Mesendoderm (in vitro differentiated cells): ENCODE results near the gene ACOX3.

Experiments
- DNase-seq: peaks from one replicate; pipeline ENCODE4 v3.0.0; 2013
- H2AK5ac ChIP-seq: 2 replicates; pipeline ENCODE4 v1.6.1; 2013; ENCODE audit warnings: low read length, inconsistent platforms
- H2BK120ac ChIP-seq: 2 replicates; pipeline ENCODE4 v1.6.1; 2013; ENCODE audit warnings: low read depth, mild to moderate bottlenecking, low read length, moderate library complexity, mixed read lengths
- H2BK15ac ChIP-seq: replicated peaks from 2 replicates; pipeline ENCODE4 v1.6.1; 2013; ENCODE audit warnings: low read depth, mild to moderate bottlenecking, moderate library complexity
- H2BK5ac ChIP-seq: 2 replicates; pipeline ENCODE4 v1.6.1; 2013; ENCODE audit warnings: low read length, inconsistent platforms
- H3K18ac ChIP-seq: 2 replicates; pipeline ENCODE4 v1.6.1; 2013; ENCODE audit warnings: mild to moderate bottlenecking, low read length, mixed read lengths
- H3K23ac ChIP-seq: one replicate; pipeline ENCODE4 v1.6.1; 2013; ENCODE audit warnings: low read length
- H3K27ac ChIP-seq: 2 replicates; pipeline ENCODE4 v1.5.1; 2013; ENCODE audit warnings: low read depth, mild to moderate bottlenecking, inconsistent platforms, low read length, moderate library complexity
- H3K27me3 ChIP-seq: 2 replicates; pipeline ENCODE4 v1.6.1; 2013; ENCODE audit warnings: low read length, control low read depth, mild to moderate bottlenecking, inconsistent platforms; ENCODE audit not compliant: insufficient read depth, poor library complexity
- H3K36me3 ChIP-seq: 2 replicates; pipeline ENCODE4 v1.6.1; 2013; ENCODE audit warnings: low read length, inconsistent platforms; ENCODE audit not compliant: control insufficient read depth, insufficient read depth
- H3K4ac ChIP-seq: one replicate; pipeline ENCODE4 v1.6.1; 2013; ENCODE audit warnings: low read depth, mild to moderate bottlenecking, low read length, moderate library complexity
- H3K4me1 ChIP-seq: 2 replicates; pipeline ENCODE4 v1.6.1; 2013; ENCODE audit warnings: low read depth, low read length, inconsistent platforms; ENCODE audit not compliant: control insufficient read depth
- H3K4me2 ChIP-seq: 2 replicates; pipeline ENCODE4 v1.6.1; 2013; ENCODE audit warnings: low read length
- H3K4me3 ChIP-seq: 2 replicates; pipeline ENCODE4 v1.5.1; 2013; ENCODE audit warnings: mild to moderate bottlenecking, low read length
- H3K56ac ChIP-seq: one replicate; pipeline ENCODE4 v1.6.1; 2013; ENCODE audit warnings: low read length
- H3K79me1 ChIP-seq: 2 replicates; pipeline ENCODE4 v1.6.1; 2013; ENCODE audit warnings: low read length, inconsistent platforms
- H3K79me2 ChIP-seq: 2 replicates; pipeline ENCODE4 v1.6.1; 2013; ENCODE audit warnings: mild to moderate bottlenecking, low read length; ENCODE audit not compliant: control insufficient read depth, insufficient read depth
- H3K9ac ChIP-seq: 2 replicates; pipeline ENCODE4 v1.6.1; 2013; ENCODE audit warnings: low read length, inconsistent platforms
- H4K5ac ChIP-seq: one replicate; pipeline ENCODE4 v1.6.1; 2013; ENCODE audit warnings: low read length
- H4K8ac ChIP-seq: one replicate; pipeline ENCODE4 v1.6.1; 2013; ENCODE audit warnings: low read depth, mild to moderate bottlenecking, control low read depth, low read length, moderate library complexity
- WGBS: extraction: QIAGEN DNeasy Blood & Tissue Kit; methylation state at CpG from one replicate; pipeline ENCODE4 v1.1.7; 2013; ENCODE audit warnings: low lambda C conversion rate, missing lambda C conversion rate; ENCODE audit not compliant: insufficient coverage; ENCODE audit errors: extremely low coverage; 5-methylcytosine and 5-hydroxymethylcytosine counted together

Gene ACOX3

DNA sequence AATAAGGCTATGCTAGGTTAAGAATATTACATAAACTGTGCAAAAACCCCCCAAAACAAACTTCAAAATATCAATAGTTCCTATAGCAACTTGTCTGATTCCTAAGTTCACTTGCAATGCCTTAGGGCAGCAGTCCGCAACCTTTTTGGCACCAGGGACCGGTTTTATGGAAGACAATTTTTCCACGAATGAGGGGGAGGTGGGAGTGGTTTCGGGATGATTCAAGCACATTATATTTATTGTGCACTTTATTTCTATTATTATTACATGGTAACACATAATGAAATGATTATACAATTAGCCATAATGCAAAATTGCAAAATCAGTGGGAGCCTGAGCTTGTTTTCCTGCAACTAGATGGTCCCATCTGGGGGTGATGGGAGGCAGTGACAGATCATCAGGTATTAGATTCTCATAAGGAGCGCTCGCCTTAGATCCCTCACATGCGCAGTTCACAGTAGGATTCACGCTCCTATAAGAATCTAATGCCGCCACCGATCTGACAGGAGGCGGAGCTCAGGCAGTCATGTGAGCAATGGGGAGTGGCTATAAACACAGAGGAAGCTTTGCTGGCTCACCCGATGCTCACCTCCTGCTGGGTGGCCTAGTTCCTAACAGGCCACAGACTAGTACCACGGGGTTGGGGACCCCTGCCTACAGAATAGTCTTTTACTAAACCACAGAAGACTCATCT lies 39.7 kb downstream of the ACOX3 start:
- Histone ChIP-seq H3K27me3 (no peaks in the 10 kb centered on the region), H3K23ac (no peak overlapping the region), H3K36me3 (no peaks in the 10 kb centered on the region), H2BK5ac (no peak overlapping the region), H4K8ac (no peak overlapping the region), H3K4me3 (no peak overlapping the region), H2BK15ac (no peak overlapping the region), H2AK5ac (no peak overlapping the region), H3K56ac (no peak overlapping the region), H3K27ac (no peak overlapping the region), H3K4me1 (peaks cover 4% of the 10 kb centered on the region), H3K4ac (no peak overlapping the region), H4K5ac (no peak overlapping the region), H3K4me2 (no peak overlapping the region), H3K18ac (no peak overlapping the region), H3K79me2 (no peaks in the 10 kb centered on the region), H3K79me1 (no peaks in the 10 kb centered on the region), H3K9ac (no peak overlapping the region), H2BK120ac (no peak overlapping the region)
- no CpG with 5 or more reads among the region's 13 CpGs for WGBS
- peak; percentile 25 for DNase-seq

DNA sequence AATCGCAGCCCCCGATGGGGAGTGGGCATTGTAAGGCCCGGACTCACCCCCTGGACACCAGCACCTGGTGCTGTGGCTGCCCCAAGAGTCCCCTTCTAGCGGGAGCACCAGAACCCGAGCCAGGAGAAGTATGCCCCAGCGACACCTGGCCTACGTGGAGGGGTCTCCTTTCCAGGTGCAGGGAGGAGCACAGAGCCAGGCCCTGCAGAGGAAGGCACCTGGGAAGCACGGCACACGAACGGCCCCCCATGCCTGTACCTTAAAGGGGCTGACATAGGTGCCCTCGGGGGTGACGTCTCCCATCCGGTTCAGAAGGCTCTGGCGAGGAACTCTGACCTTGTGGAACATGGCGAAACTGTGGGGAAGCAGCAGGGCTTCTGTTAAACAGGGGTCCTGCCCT lies 41.2 kb downstream of the ACOX3 start:
- Histone ChIP-seq H3K79me2 (no peaks in the 10 kb centered on the region), H3K56ac (no peak overlapping the region), H4K8ac (no peak overlapping the region), H3K4me3 (no peak overlapping the region), H2BK120ac (no peak overlapping the region), H3K27me3 (no peaks in the 10 kb centered on the region), H3K18ac (no peak overlapping the region), H3K79me1 (no peaks in the 10 kb centered on the region), H2AK5ac (no peak overlapping the region), H3K4ac (no peak overlapping the region), H3K23ac (no peak overlapping the region), H4K5ac (no peak overlapping the region), H3K4me1 (peaks cover 4% of the 10 kb centered on the region), H2BK5ac (no peak overlapping the region), H3K27ac (no peak overlapping the region), H3K36me3 (peaks cover 2% of the 10 kb centered on the region), H3K4me2 (no peak overlapping the region), H2BK15ac (no peak overlapping the region), H3K9ac (no peak overlapping the region)
- DNase-seq = no peak
- no CpG with 5 or more reads among the region's 15 CpGs for WGBS

DNA sequence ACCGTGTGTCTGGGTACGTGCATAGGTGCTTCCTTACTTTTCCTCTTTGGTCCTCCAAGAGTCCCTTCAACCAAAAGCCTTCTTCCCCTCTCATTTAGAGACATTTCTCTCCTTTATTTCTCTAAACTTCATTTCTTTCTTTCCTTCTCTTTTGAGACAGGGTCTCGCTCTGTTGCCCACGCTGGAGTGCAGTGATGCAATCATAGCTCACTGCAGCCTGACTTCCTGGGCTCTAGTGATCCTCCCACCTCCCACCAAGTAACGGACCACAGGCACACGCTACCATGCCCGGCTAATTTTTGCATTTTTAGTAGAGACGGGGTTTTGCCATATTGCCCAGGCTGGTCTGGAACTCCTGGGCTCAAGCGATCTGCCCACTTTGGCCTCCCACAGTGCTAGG lies 42.2 kb downstream of the ACOX3 start:
- H3K36me3 ChIP-seq = peaks cover 2% of the 10 kb centered on the region

DNA sequence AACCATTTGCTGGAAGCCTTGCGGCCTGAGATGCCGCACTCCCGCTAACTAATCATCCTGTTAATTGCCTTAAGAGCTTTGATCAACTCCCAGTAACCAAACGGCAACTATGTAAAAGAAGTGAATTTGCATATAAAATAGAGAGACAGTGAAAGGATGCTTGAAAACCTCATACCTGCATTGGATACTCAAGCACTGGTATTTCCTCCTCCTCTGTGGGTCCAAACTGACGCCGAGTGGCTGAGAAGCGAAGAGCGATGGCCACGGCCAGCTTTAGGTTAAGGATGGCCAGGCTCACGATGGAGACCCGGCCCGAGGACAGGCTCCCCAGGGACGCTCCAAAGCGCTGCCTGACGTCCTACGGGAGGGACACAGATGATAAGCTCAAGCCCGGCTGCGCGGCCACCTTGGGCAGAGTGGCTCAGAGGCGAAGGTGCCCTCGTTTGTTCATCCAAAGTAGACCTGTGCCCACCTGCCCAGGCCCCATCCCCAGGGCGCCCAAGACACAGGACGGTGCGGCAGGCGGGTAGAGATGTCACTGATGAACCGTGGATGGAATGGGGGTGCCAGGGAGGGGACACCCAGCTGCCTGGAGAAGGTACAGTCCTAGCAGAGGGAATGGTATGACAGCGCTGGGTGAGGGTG lies 43.6 kb downstream of the ACOX3 start:
- Histone ChIP-seq H2AK5ac (no peak overlapping the region), H3K79me1 (no peaks in the 10 kb centered on the region), H4K8ac (no peak overlapping the region), H3K56ac (no peak overlapping the region), H3K4me1 (peaks cover 4% of the 10 kb centered on the region), H3K23ac (no peak overlapping the region), H2BK15ac (no peak overlapping the region), H3K18ac (no peak overlapping the region), H3K27me3 (no peaks in the 10 kb centered on the region), H2BK120ac (no peak overlapping the region), H3K79me2 (no peaks in the 10 kb centered on the region), H4K5ac (no peak overlapping the region), H3K36me3 (peaks cover 2% of the 10 kb centered on the region), H2BK5ac (no peak overlapping the region), H3K4me2 (no peak overlapping the region), H3K9ac (no peak overlapping the region), H3K27ac (no peak overlapping the region), H3K4me3 (no peak overlapping the region), H3K4ac (no peak overlapping the region)
- no CpG with 5 or more reads among the region's 27 CpGs for WGBS
- DNase-seq = no peak

More for the DNA sequence above, 42.2 kb downstream of the ACOX3 start:
- no peak overlapping the region for H2BK15ac ChIP-seq
- H3K23ac ChIP-seq = no peak overlapping the region
- H3K18ac ChIP-seq = no peak overlapping the region
- H2BK120ac ChIP-seq = no peak overlapping the region
- WGBS = no CpG with 5 or more reads among the region's 9 CpGs
- H3K4ac ChIP-seq = no peak overlapping the region
- H3K56ac ChIP-seq = no peak overlapping the region
- H3K27me3 ChIP-seq = no peaks in the 10 kb centered on the region
- no peak overlapping the region for H2BK5ac ChIP-seq
- no peak overlapping the region for H3K9ac ChIP-seq
- H3K4me1 ChIP-seq = peaks cover 4% of the 10 kb centered on the region
- no peaks in the 10 kb centered on the region for H3K79me1 ChIP-seq
- no peak overlapping the region for H3K4me2 ChIP-seq
- DNase-seq = no peak
- no peaks in the 10 kb centered on the region for H3K79me2 ChIP-seq
- H3K27ac ChIP-seq = no peak overlapping the region
- no peak overlapping the region for H4K8ac ChIP-seq
- no peak overlapping the region for H3K4me3 ChIP-seq
- no peak overlapping the region for H4K5ac ChIP-seq
- H2AK5ac ChIP-seq = no peak overlapping the region

DNA sequence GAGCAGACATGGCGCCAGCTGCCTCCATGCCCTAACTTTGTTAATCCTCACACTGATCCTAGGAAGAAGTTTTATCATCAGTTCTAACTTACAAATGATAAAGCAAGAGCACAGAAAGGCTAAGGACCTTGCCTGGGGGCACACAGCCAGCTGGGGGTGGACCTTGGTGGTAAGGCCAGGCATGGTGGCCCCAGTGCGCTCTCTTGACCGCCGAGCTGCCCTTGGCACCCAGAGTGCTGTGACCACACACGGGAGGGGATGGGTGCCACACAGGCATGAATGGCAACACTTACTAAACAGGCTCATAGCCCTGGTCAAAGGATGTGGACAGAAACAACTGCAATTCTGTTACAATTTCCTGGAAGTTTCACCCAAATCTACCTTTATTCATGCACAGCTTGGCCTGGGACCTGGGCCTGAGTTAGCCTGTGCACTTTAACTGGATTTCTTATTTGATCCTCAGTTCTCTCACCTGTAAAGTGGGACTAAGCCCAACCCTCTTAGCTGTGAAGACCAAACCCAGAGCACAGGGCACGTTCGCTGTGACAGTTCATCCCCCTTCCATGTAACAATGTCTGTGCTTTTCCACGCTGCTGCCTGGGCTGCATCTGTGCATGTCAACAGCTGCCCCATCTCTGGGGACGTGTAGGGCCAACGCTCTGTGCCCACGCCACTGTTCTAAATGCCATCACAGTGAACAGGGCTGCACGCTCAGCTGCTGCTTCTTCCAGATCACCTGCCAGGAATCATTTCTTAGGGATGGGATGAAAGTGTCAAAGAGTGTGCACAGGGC lies 44.8 kb downstream of the ACOX3 start:
- Histone ChIP-seq H3K4me2 (no peak overlapping the region), H3K18ac (no peak overlapping the region), H3K36me3 (peaks cover 3% of the 10 kb centered on the region), H3K4ac (no peak overlapping the region), H2AK5ac (no peak overlapping the region), H4K5ac (no peak overlapping the region), H3K56ac (no peak overlapping the region), H3K9ac (no peak overlapping the region), H2BK120ac (no peak overlapping the region), H3K4me3 (no peak overlapping the region), H3K27ac (no peak overlapping the region), H3K23ac (no peak overlapping the region), H3K27me3 (no peaks in the 10 kb centered on the region), H3K4me1 (peaks cover 4% of the 10 kb centered on the region), H2BK5ac (no peak overlapping the region), H3K79me1 (no peaks in the 10 kb centered on the region), H3K79me2 (no peaks in the 10 kb centered on the region), H2BK15ac (no peak overlapping the region), H4K8ac (no peak overlapping the region)
- DNase-seq = no peak
- no CpG with 5 or more reads among the region's 12 CpGs for WGBS
